Stomach smooth muscle (tissue), 2 donors: Measurements from ENCODE around the gene OXSR1.
"Not testable (repeated sequence)": the region's sequence is repeated elsewhere in the genome, so short reads cannot be mapped to it uniquely, and the experiment has no call there.

ENCODE experiments used
- H3K27ac ChIP-seq: one replicate; pipeline ENCODE4 v1.7.0; 2013; ENCODE audit warnings: mild to moderate bottlenecking, low read length, inconsistent platforms
- H3K27me3 ChIP-seq, 2 donors: one replicate each; pipeline ENCODE4 v1.7.0; 2013; ENCODE audit warnings: low read length in 2 of 2; ENCODE audit not compliant: insufficient read depth in 2 of 2, control insufficient read depth in 1 of 2
- H3K36me3 ChIP-seq, 2 donors: one replicate each; pipeline ENCODE4 v1.7.0; 2013; ENCODE audit warnings: low read length in 2 of 2; ENCODE audit not compliant: control insufficient read depth in 2 of 2, insufficient read depth in 2 of 2
- H3K4me1 ChIP-seq: one replicate; pipeline ENCODE4 v1.7.0; 2013; ENCODE audit warnings: low read length; ENCODE audit not compliant: control insufficient read depth, insufficient read depth
- H3K4me3 ChIP-seq, 2 donors: one replicate each; pipeline ENCODE4 v1.7.0; 2013; ENCODE audit warnings: low read length in 2 of 2
- H3K9ac ChIP-seq, 2 donors: one replicate each; pipeline ENCODE4 v1.7.0; 2013; ENCODE audit warnings: low read length in 2 of 2, mild to moderate bottlenecking in 1 of 2
- H3K9me3 ChIP-seq, 2 donors: one replicate each; pipeline ENCODE4 v1.7.0; 2013; ENCODE audit warnings: low read length in 2 of 2; ENCODE audit not compliant: control insufficient read depth in 2 of 2
- donor health status: healthy.
- donor health status: Pancreatic carcinoma.

OXSR1 gene

DNA sequence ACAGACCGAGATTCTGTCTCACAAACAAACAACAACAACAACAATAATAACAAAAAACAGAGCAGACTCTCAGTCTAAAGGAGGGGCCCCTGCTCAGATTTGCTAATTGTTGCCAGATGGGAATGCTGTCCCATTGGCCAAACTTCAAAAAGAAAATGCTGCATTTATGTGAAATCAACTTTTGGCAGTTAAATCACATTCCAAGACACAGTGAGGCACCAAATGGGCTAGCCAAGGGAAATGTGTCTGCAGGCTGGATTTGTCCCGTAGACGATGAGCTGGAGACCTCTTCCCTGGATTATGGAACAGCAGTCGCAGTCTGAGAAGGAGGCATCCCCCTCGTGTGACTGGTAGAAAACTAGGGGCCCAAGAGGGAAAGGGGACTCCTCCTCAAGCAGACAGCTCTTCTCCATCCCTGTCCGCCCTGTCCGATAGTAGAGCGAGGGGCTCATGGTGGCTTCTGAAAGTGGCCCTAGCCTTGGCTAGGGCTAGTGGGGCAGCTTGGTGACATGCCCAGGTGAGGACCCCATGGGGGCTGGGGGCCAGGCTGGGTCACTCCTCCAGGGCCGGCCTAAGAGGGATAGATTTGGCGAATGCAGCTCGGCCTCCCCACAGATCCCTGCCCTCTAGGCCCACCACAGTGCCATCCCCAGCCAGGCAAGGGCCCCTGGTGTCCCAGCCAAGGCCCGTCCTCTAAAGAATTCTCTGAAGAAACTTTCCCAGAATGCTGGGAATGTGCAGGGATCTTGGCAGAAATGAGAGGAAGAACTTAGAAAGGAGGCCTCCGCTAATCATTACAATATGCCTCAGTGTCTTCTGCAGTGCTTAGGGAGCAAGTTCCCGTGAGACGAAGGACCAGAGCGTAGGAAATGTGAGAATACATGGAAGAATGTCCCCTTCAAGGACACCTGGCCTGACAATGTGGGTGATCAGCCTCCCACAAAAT, 118.7 kb downstream of the OXSR1 start:
- no peak overlapping the region for H3K9ac ChIP-seq
- H3K27me3 ChIP-seq, result no peaks in the 10 kb centered on the region
- no peaks in the 10 kb centered on the region for H3K4me1 ChIP-seq
- no peaks in the 10 kb centered on the region for H3K9me3 ChIP-seq
- no peak overlapping the region for H3K4me3 ChIP-seq
- H3K36me3 ChIP-seq, result no peaks in the 10 kb centered on the region
- H3K27ac ChIP-seq, result no peak overlapping the region

DNA sequence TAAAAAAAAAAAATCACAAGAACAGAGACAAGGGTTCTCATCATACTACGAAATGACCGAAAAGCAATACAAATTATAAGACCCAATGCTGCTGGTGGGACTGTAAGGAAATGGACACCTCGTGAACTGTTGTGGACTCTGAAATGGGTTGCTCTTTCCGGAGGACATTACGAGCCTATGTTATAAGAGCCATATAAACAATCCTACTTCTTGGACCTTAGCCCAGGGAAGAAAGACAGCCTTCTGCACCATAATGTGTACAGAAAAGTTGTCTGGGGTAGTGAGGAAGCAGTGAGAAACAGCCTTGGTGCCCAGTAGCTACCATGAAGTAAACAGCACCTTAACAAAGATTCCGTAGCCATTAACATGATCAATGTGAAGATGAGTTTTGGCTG, 119.4 kb downstream of the OXSR1 start:
- no peak overlapping the region for H3K27ac ChIP-seq
- H3K4me3 ChIP-seq, result no peak overlapping the region
- no peaks in the 10 kb centered on the region for H3K36me3 ChIP-seq
- no peak overlapping the region for H3K9ac ChIP-seq
- no peaks in the 10 kb centered on the region for H3K27me3 ChIP-seq
- no peaks in the 10 kb centered on the region for H3K4me1 ChIP-seq
- no peaks in the 10 kb centered on the region for H3K9me3 ChIP-seq

DNA sequence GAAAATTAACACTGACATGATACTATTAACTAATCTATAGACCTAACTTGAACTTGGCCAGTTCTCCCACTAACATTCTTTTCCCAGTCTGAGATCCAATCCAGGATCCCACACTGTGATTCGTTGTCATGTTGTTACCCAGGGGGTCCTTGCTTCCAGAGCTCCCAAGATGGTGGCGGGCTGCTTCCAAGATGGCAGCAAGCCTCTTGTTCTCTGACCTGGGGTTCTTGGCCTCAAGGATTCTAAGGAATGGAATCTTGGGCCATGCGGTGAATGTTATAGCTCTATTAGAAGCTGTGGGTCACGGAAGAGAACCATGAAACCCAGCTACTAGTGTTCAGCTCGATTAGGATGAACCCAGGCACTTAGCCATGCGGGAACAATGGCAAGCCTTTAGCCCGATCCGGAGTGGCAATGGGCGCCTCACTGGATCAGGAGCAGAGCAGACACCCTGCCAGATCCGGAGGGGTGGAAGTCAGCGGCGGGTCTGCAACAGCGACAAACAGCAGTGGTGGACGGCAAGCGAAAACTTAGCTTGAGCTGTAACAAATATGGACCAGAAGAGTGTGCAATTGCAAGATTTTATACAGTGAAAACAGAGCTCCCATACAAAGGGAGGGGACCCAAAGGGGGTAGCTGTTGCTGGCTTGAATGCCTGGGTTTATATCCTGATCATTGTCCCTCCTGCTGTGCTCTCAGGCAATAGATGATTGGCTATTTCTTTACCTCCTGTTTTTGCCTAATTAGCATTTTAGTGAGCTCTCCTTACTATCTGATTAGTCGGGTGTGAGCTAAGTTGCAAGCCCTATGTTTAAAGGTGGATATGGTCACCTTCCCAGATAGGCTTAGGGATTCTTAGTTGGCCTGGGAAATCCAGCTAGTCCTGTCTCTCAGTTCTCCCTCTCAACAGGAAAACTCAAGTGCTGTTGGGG, 124.2 kb downstream of the OXSR1 start:
- H3K4me3 ChIP-seq, H3K9me3 ChIP-seq, H3K27ac ChIP-seq, H3K9ac ChIP-seq, H3K4me1 ChIP-seq, H3K36me3 ChIP-seq, H3K27me3 ChIP-seq: not testable (repeated sequence)

DNA sequence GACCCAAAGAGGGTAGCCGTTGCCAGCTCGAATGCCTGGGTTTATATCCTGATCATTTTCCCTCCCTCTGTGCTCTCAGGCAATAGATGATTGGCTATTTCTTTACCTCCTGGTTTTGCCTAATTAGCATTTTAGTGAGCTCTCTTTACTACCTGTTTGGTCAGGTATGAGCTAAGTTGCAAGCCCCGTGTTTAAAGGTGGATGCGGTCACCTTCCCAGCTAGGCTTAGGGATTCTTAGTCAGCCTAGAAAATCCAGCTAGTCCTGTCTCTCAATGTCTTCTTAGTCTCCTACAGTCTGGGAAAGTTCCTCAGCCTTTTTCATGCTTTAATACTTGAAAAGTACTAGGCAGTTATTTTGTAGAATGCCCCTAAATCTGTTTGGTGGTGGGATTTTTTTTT, 131.7 kb downstream of the OXSR1 start:
- not testable (repeated sequence) for H3K9ac ChIP-seq, H3K36me3 ChIP-seq, H3K4me1 ChIP-seq, H3K4me3 ChIP-seq, H3K27ac ChIP-seq, H3K9me3 ChIP-seq, H3K27me3 ChIP-seq

DNA sequence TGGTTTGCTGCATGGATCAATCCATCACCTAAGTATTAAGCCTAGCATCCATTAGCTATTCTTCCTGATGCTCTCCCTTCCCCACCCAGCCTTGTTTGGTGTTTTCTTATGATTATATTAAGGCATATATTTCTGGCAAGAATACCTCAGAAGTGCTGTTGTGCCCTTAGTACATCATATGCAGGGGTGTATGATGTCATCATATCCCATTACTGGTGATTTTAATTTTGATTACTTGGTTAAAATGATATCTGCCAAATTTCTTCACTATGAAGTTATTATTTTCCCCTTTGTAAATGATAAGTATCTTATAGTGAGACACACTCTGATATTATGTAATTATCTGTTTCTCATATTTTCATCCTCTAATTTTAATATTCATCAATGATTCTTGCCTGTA, 132.2 kb downstream of the OXSR1 start:
- Histone ChIP-seq H3K27me3 (no peaks in the 10 kb centered on the region), H3K4me1 (no peaks in the 10 kb centered on the region), H3K4me3 (no peak overlapping the region), H3K36me3 (no peaks in the 10 kb centered on the region), H3K9me3 (no peaks in the 10 kb centered on the region), H3K27ac (no peak overlapping the region), H3K9ac (no peak overlapping the region)

DNA sequence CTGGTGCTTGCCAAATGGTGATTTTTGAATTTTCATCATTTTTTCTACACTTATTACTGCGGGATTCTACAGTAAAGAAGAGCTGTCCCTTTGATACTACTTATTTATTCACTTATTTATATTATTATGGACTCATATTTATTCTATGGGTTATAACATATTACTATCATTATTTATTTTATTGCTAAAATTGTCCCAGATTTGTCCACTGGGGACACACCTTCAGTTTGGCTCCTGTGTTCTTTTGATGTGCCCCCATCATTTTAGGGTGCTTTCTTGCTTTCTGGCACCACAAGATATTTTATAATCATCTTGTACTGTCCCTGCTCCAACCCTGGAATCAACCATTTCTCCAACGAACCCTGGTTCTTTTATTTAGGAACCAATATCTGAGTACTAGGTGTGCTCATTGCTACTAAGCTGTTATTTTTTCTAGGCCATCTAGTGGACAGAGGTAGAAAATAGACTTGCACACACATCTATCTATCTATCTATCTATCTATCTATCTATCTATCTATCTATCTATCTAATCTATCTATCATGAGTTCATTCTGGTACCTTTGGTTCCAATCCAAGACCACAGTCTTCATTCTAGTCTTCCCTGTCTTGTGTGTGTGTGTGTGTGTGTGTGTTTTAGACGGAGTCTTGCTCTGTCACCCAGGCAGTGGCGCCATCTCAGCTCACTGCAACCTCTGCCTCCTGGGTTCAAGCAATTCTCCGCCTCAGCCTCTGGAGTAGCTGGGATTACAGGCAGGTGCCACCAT, 132.8 kb downstream of the OXSR1 start:
- H3K27me3 ChIP-seq, result no peaks in the 10 kb centered on the region
- H3K9me3 ChIP-seq, result no peaks in the 10 kb centered on the region
- no peak overlapping the region for H3K27ac ChIP-seq
- H3K4me1 ChIP-seq, result no peaks in the 10 kb centered on the region
- H3K36me3 ChIP-seq, result no peaks in the 10 kb centered on the region
- H3K9ac ChIP-seq, result no peak overlapping the region
- no peak overlapping the region for H3K4me3 ChIP-seq
